ENCODE results near the gene OR2C1.

GRCh38 chr16:3346041-3346440 lies 9.6 kb upstream of the OR2C1 start:
- no peak for TF ChIP-seq CTCF (IDR thresholded peaks at IDR 0.05; ENCODE audit: low read length)
- TF ChIP-seq EZH2phosphoT487 (IDR thresholded peaks at IDR 0.05; ENCODE audit: low read length): no peak

Measured in MM.1S (cell line).